K562 (cell line): ENCODE data around the gene SLC25A18. TPM values are rescaled to one million over a fixed set of nuclear protein-coding genes. Genes with fewer than 3 reads are reported as not detected.

Experiments used
- ADNP ChIP-seq: fragments of 200-800 bp; sonication (Bioruptor generic); IDR thresholded peaks from 2 replicates; pipeline ENCODE4 v1.6.1; 2016; ENCODE audit warnings: missing genetic modification characterization, missing compliant biosample characterization
- DACH1 ChIP-seq: fragments of 450-650 bp; IDR thresholded peaks from 2 replicates; pipeline ENCODE4 v1.6.1; 2018; ENCODE audit not compliant: partially characterized antibody
- DEAF1 ChIP-seq: fragments of 450-650 bp; formaldehyde crosslinking; IDR thresholded peaks from 2 replicates; pipeline ENCODE4 v1.4.0; 2020; ENCODE audit warnings: mild to moderate bottlenecking, moderate library complexity
- DNMT1 ChIP-seq: fragments of 450-650 bp; IDR thresholded peaks from 2 replicates; pipeline ENCODE4 v1.6.1; 2016; ENCODE audit warnings: antibody characterized with exemption, mild to moderate bottlenecking
- E4F1 ChIP-seq: fragments of 250-450 bp; sonication (Bioruptor Pico); IDR thresholded peaks from 2 replicates; pipeline ENCODE4 v1.5.0; 2021; ENCODE audit warnings: mild to moderate bottlenecking, borderline replicate concordance
- ELF2 ChIP-seq: fragments of 250-450 bp; sonication (Bioruptor Pico); IDR thresholded peaks from 2 replicates; pipeline ENCODE4 v1.5.0; 2021; ENCODE audit warnings: mild to moderate bottlenecking
- EP400 ChIP-seq: fragments of 450-650 bp; IDR thresholded peaks from 2 replicates; pipeline ENCODE4 v1.6.1; 2017; ENCODE audit warnings: antibody characterized with exemption, mild to moderate bottlenecking, moderate library complexity
- ETS1 ChIP-seq: conservative IDR thresholded peaks from 2 replicates; pipeline ENCODE4 v1.6.1; 2011; ENCODE audit warnings: low read depth, mild to moderate bottlenecking, low read length; ENCODE audit not compliant: control insufficient read depth
- ETS2 ChIP-seq: IDR thresholded peaks from 2 replicates; pipeline ENCODE4 v1.6.1; 2016; ENCODE audit warnings: borderline replicate concordance, missing genetic modification characterization, mild to moderate bottlenecking, moderate library complexity, missing compliant biosample characterization; ENCODE audit not compliant: poor library complexity, severe bottlenecking
- EZH2 ChIP-seq: IDR thresholded peaks from 2 replicates; pipeline ENCODE4 v1.6.1; 2012; ENCODE audit warnings: low read depth, mild to moderate bottlenecking, inconsistent platforms, low read length, borderline replicate concordance
- NBN ChIP-seq: fragments of 450-650 bp; IDR thresholded peaks from 2 replicates; pipeline ENCODE4 v1.6.1; 2016; ENCODE audit warnings: low read depth, mild to moderate bottlenecking
- NCOA6 ChIP-seq: fragments of 450-650 bp; IDR thresholded peaks from 2 replicates; pipeline ENCODE4 v1.6.1; 2017; ENCODE audit warnings: mild to moderate bottlenecking
- NELFE ChIP-seq: IDR thresholded peaks from 2 replicates; pipeline ENCODE4 v1.6.1; 2011; ENCODE audit warnings: mild to moderate bottlenecking; ENCODE audit not compliant: insufficient read depth, insufficient read length
- RBM14 ChIP-seq: fragments of 200-400 bp; formaldehyde crosslinking; IDR thresholded peaks from 2 replicates; pipeline ENCODE4 v1.6.1; 2018; ENCODE audit warnings: low read depth, mild to moderate bottlenecking, low read length, moderate library complexity, borderline replicate concordance; ENCODE audit not compliant: insufficient read depth
- RBM39 ChIP-seq: fragments of 200-400 bp; formaldehyde crosslinking; optimal IDR thresholded peaks from 2 replicates; pipeline ENCODE3; 2018; ENCODE audit warnings: low read depth, low read length
- XRCC5 ChIP-seq: fragments of 200-400 bp; formaldehyde crosslinking; IDR thresholded peaks from 2 replicates; pipeline ENCODE4 v1.6.1; 2017; ENCODE audit warnings: low read depth, mild to moderate bottlenecking, low read length
- ZBTB17 ChIP-seq: fragments of 450-650 bp; formaldehyde crosslinking; IDR thresholded peaks from 2 replicates; pipeline ENCODE4 v1.4.0; 2020; ENCODE audit warnings: mild to moderate bottlenecking
- ZNF140 ChIP-seq: fragments of 250-450 bp; sonication (Bioruptor Pico); IDR thresholded peaks from 2 replicates; pipeline ENCODE4 v1.8.0; 2021; ENCODE audit warnings: moderate library complexity, mild to moderate bottlenecking, inconsistent platforms
- ZNF212 ChIP-seq: fragments of 450-650 bp; formaldehyde crosslinking; IDR thresholded peaks from 2 replicates; pipeline ENCODE4 v1.4.0; 2020; ENCODE audit warnings: mild to moderate bottlenecking
- ZNF398 ChIP-seq: fragments of 250-450 bp; sonication (Bioruptor Pico); IDR thresholded peaks from 2 replicates; pipeline ENCODE4 v1.8.0; 2021; ENCODE audit warnings: moderate library complexity, mild to moderate bottlenecking, inconsistent platforms
- ZNF57 ChIP-seq: fragments of 450-650 bp; formaldehyde crosslinking; IDR thresholded peaks from 2 replicates; pipeline ENCODE4 v1.4.0; 2020; ENCODE audit warnings: mild to moderate bottlenecking, moderate library complexity
- ZNF830 ChIP-seq: fragments of 250-450 bp; sonication (Bioruptor Pico); IDR thresholded peaks from 2 replicates; pipeline ENCODE4 v1.5.0; 2021; ENCODE audit warnings: mild to moderate bottlenecking
- polyA plus RNA-seq, 8 experiments: library from polyadenylated mRNA; depleted of rRNA in 4 of 8; stranded (reverse) in 5 of 8; unstranded in 3 of 8; fragments of >200 nt; fragmentation: Nextera tagmentation in 2 of 8; fragmentation: Illumina TruSeq in 1 of 8; extraction: Ambion mirVana in 2 of 8; extraction: Trizol in 1 of 8; gene quantifications; 2 replicates each; pipeline versions ENCODE4 v1.2.1 to v1.2.3, GENCODE V29; 2011 to 2014; ENCODE audit warnings: inconsistent platforms in 1 of 8, missing spikeins in 1 of 8
- total RNA-seq, 7 experiments: library from RNA; depleted of rRNA in 6 of 7; stranded (reverse); fragments of >200 nt in 6 of 7; fragmentation: Illumina TruSeq in 2 of 7; extraction: Trizol in 2 of 7; gene quantifications; 2 replicates each; pipeline versions ENCODE4 v1.2.1 to v1.2.3, GENCODE V29; 2011 to 2021; ENCODE audit warnings: low replicate concordance in 1 of 7

The SLC25A18 gene
- total and polyA plus RNA-seq, 9 of the 15 experiments (the other 6 are each of a cell fraction or from before 2014, with no cell fraction given): 0.04 TPM; not detected in 8

- TF ChIP-seq ETS2 (tag) (no peak), DACH1 (no peak), DNMT1 (no peak), EZH2 (no peak), NBN (peak; percentile 87; the same call in 1 of the 2 replicates), RBM39 (no peak), ZNF140 (no peak), NELFE (no peak), E4F1 (CRISPR knock-in tag) (no peak), ADNP (tag) (no peak), XRCC5 (peak; percentile 50; the same call in 1 of the 2 replicates), ZNF398 (CRISPR knock-in tag) (no peak), RBM14 (no peak), ZNF57 (CRISPR knock-in tag) (no peak), ELF2 (CRISPR knock-in tag) (peak; percentile 88), ZBTB17 (CRISPR knock-in tag) (no peak), DEAF1 (CRISPR knock-in tag) (no peak), ETS1 (peak; percentile 45), NCOA6 (no peak), ZNF212 (CRISPR knock-in tag) (0 out of 2 replicates have a peak, but pooled peaks have one; percentile 75), ZNF830 (CRISPR knock-in tag) (no peak), EP400 (peak; percentile 93)
These were observed 65.3 kb downstream of the SLC25A18 start, which contains the start of gene ATP6V1E1 (continued) for GRCh38 chr22:17628406-17629172.
